Transverse colon (tissue), 4 donors: ENCODE measurements around the gene NCKAP5L. TPM values are rescaled to one million over a fixed set of nuclear protein-coding genes. Genes with fewer than 3 reads are reported as not detected.

Experiments used
- DNase-seq: peaks from one replicate; pipeline ENCODE4 v3.0.0-alpha.2; 2019
- H3K27ac ChIP-seq, 4 donors: fragments of 200-600 bp; sonication (generic); 2 replicates each; pipeline ENCODE4 v1.5.1; 2016 to 2018; ENCODE audit warnings: inconsistent platforms in 4 of 4
- H3K27me3 ChIP-seq: fragments of 200-600 bp; sonication (generic); 2 replicates; pipeline ENCODE4 v1.5.1; 2017; ENCODE audit warnings: inconsistent platforms
- H3K36me3 ChIP-seq, 4 donors: fragments of 200-600 bp; sonication (generic); 2 replicates each; pipeline ENCODE4 v1.5.1; 2017 to 2019; ENCODE audit warnings: inconsistent platforms in 4 of 4
- H3K4me1 ChIP-seq, 4 donors: fragments of 200-600 bp; sonication (generic); 2 replicates each; pipeline ENCODE4 v1.5.1; 2017 to 2020; ENCODE audit warnings: inconsistent platforms in 4 of 4
- H3K4me3 ChIP-seq, 4 donors: fragments of 200-600 bp; sonication (generic); 1 replicate in 1 of 4; 2 replicates in 3 of 4; pipeline versions ENCODE4 v1.5.1 to v1.6.1; 2017 to 2019; ENCODE audit warnings: inconsistent platforms in 4 of 4
- H3K9me3 ChIP-seq, 2 donors: fragments of 200-600 bp; sonication (generic); 2 replicates each; pipeline ENCODE4 v1.5.1; 2017 to 2019; ENCODE audit warnings: inconsistent platforms in 2 of 2
- EP300 ChIP-seq: sonication (generic); formaldehyde crosslinking; IDR thresholded peaks from one replicate; pipeline ENCODE4 v1.6.1; 2017; ENCODE audit warnings: antibody characterized with exemption, low read depth
- POLR2AphosphoS5 ChIP-seq, 3 donors: sonication (generic); formaldehyde crosslinking; IDR thresholded peaks; one replicate each; pipeline ENCODE4 v1.6.1; 2016; ENCODE audit warnings: antibody characterized with exemption in 3 of 3
- WGBS, 2 donors: methylation state at CpG; one replicate each; pipeline ENCODE4 v1.1.5; 2018; ENCODE audit warnings: low coverage in 1 of 2; 5-methylcytosine and 5-hydroxymethylcytosine counted together
- in situ Hi-C, 4 donors: fragments of 200-750 bp; cut with MboI; loops; one replicate each; pipeline versions ENCODE4 v1.15.0 to v1.15.1; 2017; ENCODE audit warnings: low sequenced_read_pairs in 3 of 4, low pct_ligation_motif_present in 1 of 4, low pct_unique_long_range_greater_than_20kb in 1 of 4
- intact Hi-C: fragments of 100-400 bp; cut with DNase I; formaldehyde crosslinking; loops from one replicate; pipeline ENCODE4 v1.15.1; 2023; ENCODE audit warnings: low total_unique reads
- small RNA-seq, 4 donors: library from RNA; depleted of rRNA; stranded (forward); fragments of <200 nt; gene quantifications; one replicate each; pipeline ENCODE3, GENCODE V24; 2016
- total RNA-seq, 4 donors: library from RNA; depleted of rRNA; stranded (reverse); fragments of >200 nt; gene quantifications; one replicate each; pipeline ENCODE4 v1.1.0, GENCODE V29; 2016

Gene NCKAP5L
- total RNA-seq, 4 donors from 2014 or later, result 3.4 to 5.1 (median 4.2) TPM

- in situ Hi-C loops, result no loop called here
- peak; percentile 94 for DNase-seq
- no peaks in the 10 kb centered on the region for H3K36me3 ChIP-seq
- peak overlapping the region; percentile 92 to 98 (median 96) for H3K27ac ChIP-seq
- H3K4me3 ChIP-seq, result peak overlapping the region; percentile 33 to 75 (median 58)
- H3K27me3 ChIP-seq, result no peaks in the 10 kb centered on the region
- intact Hi-C loops, result no loop called here
- peaks cover 19 to 51% (median 36%) of the 10 kb centered on the region in 4 donors for H3K4me1 ChIP-seq
- no peaks in the 10 kb centered on the region for H3K9me3 ChIP-seq
- 0% methylated on average over 4 to 35 of the region's 35 CpGs for WGBS, 2 donors
- TF ChIP-seq EP300, result no peak
- TF ChIP-seq POLR2AphosphoS5 (IDR thresholded peaks at IDR 0.05), result peak in 2 of 3 donors; percentile 44 to 49
Measured at GRCh38 chr12:49741882-49742620, 86.2 kb downstream of the NCKAP5L start.

Small RNA genes within 50 kb of the gene (small RNA-seq; reads per million reads assigned to genes)
- gene LSM6P2, result 0 reads per million in 4 donors

Other genes with a start within 250 kb of the NCKAP5L start
- under 1 TPM in 2 of 4 donors, not detected in 2; 0.14 to 0.64 TPM for gene FAM186B, start 222.8 kb downstream of the NCKAP5L start, total RNA-seq
- 10 to 100 TPM in 2 of 4 donors, 1 to 10 TPM in 2; 3.7 to 12.7 (median 8.7) TPM for gene PRPF40B, start 204.9 kb downstream of the NCKAP5L start, total RNA-seq
- 10 to 100 TPM in 1 of 4 donors, 1 to 10 TPM in 3; 5.3 to 16.5 (median 8.2) TPM for gene FMNL3, start 121.0 kb downstream of the NCKAP5L start, total RNA-seq
- gene TMBIM6, start 86.9 kb downstream of the NCKAP5L start, total RNA-seq, result 100 to 1,000 TPM; 234 to 709 (median 558) TPM
- gene BCDIN3D, start 14.7 kb upstream of the NCKAP5L start, total RNA-seq, result 1 to 10 TPM in 3 of 4 donors, under 1 TPM in 1; 0.20 to 2.4 (median 2.0) TPM
- 1 to 10 TPM; 1.5 to 2.8 (median 2.5) TPM for gene FAIM2, start 75.5 kb upstream of the NCKAP5L start, total RNA-seq
- gene AQP2, start 122.3 kb upstream of the NCKAP5L start, total RNA-seq, result not detected
- not detected for gene AQP5, start 133.5 kb upstream of the NCKAP5L start, total RNA-seq
- gene AQP6, start 144.5 kb upstream of the NCKAP5L start, total RNA-seq, result under 1 TPM in 1 of 4 donors, not detected in 3; 0.41 TPM
- 10 to 100 TPM in 2 of 4 donors, 1 to 10 TPM in 2; 5.0 to 13.4 (median 9.3) TPM for gene RACGAP1, start 197.1 kb upstream of the NCKAP5L start, total RNA-seq
- gene ASIC1, start 229.2 kb upstream of the NCKAP5L start, total RNA-seq, result 1 to 10 TPM in 1 of 4 donors, under 1 TPM in 3; 0.75 to 3.0 (median 0.81) TPM